Prostate gland (tissue), 2 donors: Measurements from ENCODE around the gene TNS1. TPM values are rescaled to one million over a fixed set of nuclear protein-coding genes. Genes with fewer than 3 reads are reported as not detected.
A peak's percentile ranks its signal among the peaks of the same experiment; 100 is the strongest.

Experiments used
- DNase-seq: peaks from one replicate; pipeline ENCODE4 v3.0.0-alpha.2; 2019; ENCODE audit warnings: low spot score
- H3K27ac ChIP-seq, 2 donors: fragments of 200-600 bp; sonication (generic); 2 replicates each; pipeline ENCODE4 v1.5.1; 2017 to 2019
- H3K27me3 ChIP-seq: fragments of 200-600 bp; sonication (generic); replicated peaks from 2 replicates; pipeline ENCODE4 v1.5.1; 2019; ENCODE audit not compliant: insufficient read depth
- H3K36me3 ChIP-seq, 2 donors: fragments of 200-600 bp; sonication (generic); 1 replicate in 1 of 2; 2 replicates in 1 of 2; pipeline versions ENCODE4 v1.5.1 to v1.8.1; 2017 to 2019
- H3K4me1 ChIP-seq: fragments of 200-600 bp; sonication (generic); replicated peaks from 2 replicates; pipeline ENCODE4 v1.5.1; 2019
- H3K4me3 ChIP-seq, 2 donors: fragments of 200-600 bp; sonication (generic); 2 replicates each; pipeline ENCODE4 v1.5.1; 2017 to 2019
- H3K9me3 ChIP-seq: fragments of 200-600 bp; sonication (generic); 2 replicates; pipeline ENCODE4 v1.5.1; 2017
- POLR2A ChIP-seq: fragments of 450-650 bp; IDR thresholded peaks from one replicate; pipeline ENCODE4 v1.6.1; 2016; ENCODE audit warnings: antibody characterized with exemption, mild to moderate bottlenecking
- POLR2AphosphoS5 ChIP-seq: sonication (generic); formaldehyde crosslinking; IDR thresholded peaks from one replicate; pipeline ENCODE4 v1.6.1; 2017; ENCODE audit warnings: antibody characterized with exemption
- WGBS: methylation state at CpG from one replicate; pipeline ENCODE4 v1.1.5; 2018; 5-methylcytosine and 5-hydroxymethylcytosine counted together
- intact Hi-C: fragments of 100-400 bp; cut with DNase I; formaldehyde crosslinking; loops from one replicate; pipeline ENCODE4 v1.14.2; 2022
- total RNA-seq, 2 donors: library from RNA; depleted of rRNA; stranded (reverse); fragments of >200 nt; gene quantifications; one replicate each; pipeline ENCODE4 v1.1.0, GENCODE V29; 2016
- TF ChIP-seq, protein P1 (sequence below), 4 experiments: fragments of 200-600 bp in 2 of 4; fragments of 450-650 bp in 2 of 4; sonication (generic) in 2 of 4; IDR thresholded peaks; 1 replicate in 3 of 4; 2 replicates in 1 of 4; pipeline ENCODE4 v1.5.1; 2016 to 2019; ENCODE audit warnings: antibody characterized with exemption in 4 of 4, mild to moderate bottlenecking in 2 of 4, moderate library complexity in 2 of 4

The TNS1 gene
- total RNA-seq, 2 donors from 2014 or later: 238 to 659 TPM

DNA sequence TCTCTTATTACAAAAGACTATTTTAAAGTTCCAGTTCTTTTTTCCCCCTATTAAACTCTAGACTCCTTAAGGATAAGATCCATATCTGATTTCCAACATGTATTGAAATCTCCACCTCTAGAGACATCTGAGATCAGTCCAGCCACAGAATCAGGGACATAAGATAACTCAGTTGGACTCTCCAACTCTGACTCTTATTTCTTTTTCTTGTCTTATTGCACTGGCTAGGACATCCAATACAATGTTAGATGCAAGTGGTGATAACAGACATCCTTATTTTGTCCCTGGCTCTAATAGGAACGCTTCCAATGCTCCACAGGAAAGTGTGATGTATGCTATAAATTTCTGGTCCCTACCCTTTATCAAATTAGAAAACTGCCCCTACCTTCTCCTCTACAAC lies 158.1 kb downstream of the TNS1 start:
- Histone ChIP-seq H3K4me3 (no peak overlapping the region), H3K27ac (no peak overlapping the region), H3K36me3 (peaks cover 4 to 5% of the 10 kb centered on the region in 2 donors), H3K27me3 (no peaks in the 10 kb centered on the region), H3K4me1 (peaks cover 3% of the 10 kb centered on the region), H3K9me3 (no peaks in the 10 kb centered on the region)
- no peak for DNase-seq
- TF ChIP-seq POLR2A (no peak), POLR2AphosphoS5 (no peak)
- TF ChIP-seq, protein P1, sequence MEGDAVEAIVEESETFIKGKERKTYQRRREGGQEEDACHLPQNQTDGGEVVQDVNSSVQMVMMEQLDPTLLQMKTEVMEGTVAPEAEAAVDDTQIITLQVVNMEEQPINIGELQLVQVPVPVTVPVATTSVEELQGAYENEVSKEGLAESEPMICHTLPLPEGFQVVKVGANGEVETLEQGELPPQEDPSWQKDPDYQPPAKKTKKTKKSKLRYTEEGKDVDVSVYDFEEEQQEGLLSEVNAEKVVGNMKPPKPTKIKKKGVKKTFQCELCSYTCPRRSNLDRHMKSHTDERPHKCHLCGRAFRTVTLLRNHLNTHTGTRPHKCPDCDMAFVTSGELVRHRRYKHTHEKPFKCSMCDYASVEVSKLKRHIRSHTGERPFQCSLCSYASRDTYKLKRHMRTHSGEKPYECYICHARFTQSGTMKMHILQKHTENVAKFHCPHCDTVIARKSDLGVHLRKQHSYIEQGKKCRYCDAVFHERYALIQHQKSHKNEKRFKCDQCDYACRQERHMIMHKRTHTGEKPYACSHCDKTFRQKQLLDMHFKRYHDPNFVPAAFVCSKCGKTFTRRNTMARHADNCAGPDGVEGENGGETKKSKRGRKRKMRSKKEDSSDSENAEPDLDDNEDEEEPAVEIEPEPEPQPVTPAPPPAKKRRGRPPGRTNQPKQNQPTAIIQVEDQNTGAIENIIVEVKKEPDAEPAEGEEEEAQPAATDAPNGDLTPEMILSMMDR (IDR thresholded peaks at IDR 0.05): no peak
- WGBS: 96% methylated on average over 1 of the region's 1 CpG
- intact Hi-C loops: no loop called here

DNA sequence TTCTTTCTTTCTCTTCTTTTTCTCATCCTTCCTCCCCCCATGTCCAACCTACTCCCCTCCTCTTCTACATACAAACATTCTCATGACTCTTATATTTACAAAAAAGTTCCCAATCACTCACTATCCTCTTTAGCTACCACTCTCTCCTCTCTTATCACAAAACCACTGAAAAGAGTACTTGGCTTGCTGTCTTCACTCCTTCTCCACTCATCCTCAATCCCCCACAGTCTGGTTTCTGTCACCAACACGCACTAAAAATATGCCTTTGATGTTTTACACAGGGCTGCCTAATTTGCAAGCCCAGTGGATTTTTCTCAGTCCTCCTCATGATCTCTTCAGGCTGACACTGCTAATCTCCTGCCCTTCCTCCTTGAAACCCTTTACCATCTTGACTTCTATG lies 159.5 kb downstream of the TNS1 start:
- Histone ChIP-seq H3K9me3 (no peaks in the 10 kb centered on the region), H3K4me3 (no peak overlapping the region), H3K27ac (no peak overlapping the region), H3K36me3 (peaks cover 4 to 5% of the 10 kb centered on the region in 2 donors), H3K4me1 (peaks cover 4% of the 10 kb centered on the region), H3K27me3 (no peaks in the 10 kb centered on the region)
- intact Hi-C loops: no loop called here
- WGBS: 48% methylated on average over 1 of the region's 1 CpG
- TF ChIP-seq, protein P1 (IDR thresholded peaks at IDR 0.05): no peak
- TF ChIP-seq POLR2A: no peak
- TF ChIP-seq POLR2AphosphoS5: no peak
- no peak for DNase-seq

DNA sequence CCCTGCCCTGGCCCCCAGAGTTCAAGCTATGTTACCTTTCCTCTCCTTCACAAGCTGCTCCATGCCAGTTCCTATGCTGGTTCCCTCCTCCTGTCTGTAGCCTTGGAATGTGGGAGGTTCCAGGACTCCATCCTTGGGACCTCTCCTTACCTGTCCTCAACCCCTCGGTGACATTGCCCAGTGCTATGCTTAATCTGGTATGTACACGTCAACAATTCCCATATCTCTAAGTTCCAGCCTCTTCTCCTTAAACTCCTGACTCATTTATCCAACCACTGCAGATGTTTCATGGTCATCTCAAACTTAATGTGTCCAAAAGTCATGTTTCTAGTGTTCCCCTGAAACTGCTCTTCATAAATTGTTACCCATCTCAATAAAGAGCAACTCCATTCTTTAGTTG lies 160.8 kb downstream of the TNS1 start:
- no peak for DNase-seq
- H3K36me3 ChIP-seq: peaks cover 0 to 5% of the 10 kb centered on the region in 2 donors
- H3K4me1 ChIP-seq: peaks cover 4% of the 10 kb centered on the region
- no peak overlapping the region for H3K27ac ChIP-seq
- intact Hi-C loops: no loop called here
- TF ChIP-seq POLR2A (no peak), POLR2AphosphoS5 (no peak)
- TF ChIP-seq, protein P1 (IDR thresholded peaks at IDR 0.05): no peak
- no peaks in the 10 kb centered on the region for H3K27me3 ChIP-seq
- no peak overlapping the region for H3K4me3 ChIP-seq
- no peaks in the 10 kb centered on the region for H3K9me3 ChIP-seq
- WGBS: 84% methylated on average over 2 of the region's 2 CpGs

DNA sequence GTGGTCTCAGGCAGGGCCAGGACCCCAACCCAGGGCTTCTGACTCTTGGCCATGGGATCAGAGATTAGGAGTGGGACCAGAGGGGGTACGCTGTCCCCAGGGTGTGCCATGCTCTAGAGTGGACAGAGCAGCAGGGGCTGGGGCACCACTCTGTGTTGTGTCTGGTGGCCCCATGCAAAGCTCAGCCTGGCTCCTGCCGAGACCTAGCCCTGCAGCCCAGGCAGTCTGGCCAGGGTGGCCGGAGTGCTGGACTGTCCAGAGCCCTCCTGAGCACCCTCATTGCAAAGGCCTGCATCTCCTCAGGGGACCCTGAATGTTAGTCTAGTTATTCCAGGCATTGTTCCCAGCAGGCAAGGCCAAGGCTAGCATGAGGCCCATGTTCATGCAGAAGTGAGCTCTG lies 162.3 kb downstream of the TNS1 start:
- TF ChIP-seq POLR2A: no peak
- TF ChIP-seq POLR2AphosphoS5: no peak
- TF ChIP-seq, protein P1 (IDR thresholded peaks at IDR 0.05): no peak
- WGBS: 84% methylated on average over 3 of the region's 3 CpGs
- peaks cover 4% of the 10 kb centered on the region for H3K4me1 ChIP-seq

DNA sequence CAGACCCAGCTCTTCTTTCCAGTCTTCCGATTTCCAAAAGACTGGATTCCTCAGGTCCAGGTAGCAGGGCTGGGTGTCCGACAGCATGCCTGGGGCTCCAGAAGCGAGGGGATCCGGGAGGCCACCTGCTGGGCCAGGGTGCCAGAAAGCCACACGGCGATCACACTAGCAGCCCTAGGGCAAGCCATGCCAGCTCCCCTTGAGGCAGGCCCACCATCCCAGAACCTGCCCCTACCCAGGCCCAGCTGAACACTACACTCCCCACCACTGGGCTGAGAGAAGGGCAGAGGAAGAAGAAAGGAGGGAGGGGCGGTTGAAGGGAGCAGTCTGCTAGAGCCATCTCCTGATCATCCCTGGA lies 163.1 kb downstream of the TNS1 start:
- TF ChIP-seq, protein P1 (IDR thresholded peaks at IDR 0.05): no peak
- TF ChIP-seq POLR2AphosphoS5: no peak
- Histone ChIP-seq H3K4me3 (no peak overlapping the region), H3K27ac (peak overlapping the region in 1 of 2 donors; percentile 30), H3K4me1 (peaks cover 4% of the 10 kb centered on the region), H3K9me3 (no peaks in the 10 kb centered on the region), H3K27me3 (no peaks in the 10 kb centered on the region), H3K36me3 (peaks cover 5 to 13% of the 10 kb centered on the region in 2 donors)
- intact Hi-C loops: no loop called here
- DNase-seq: no peak
- 74% methylated on average over 7 of the region's 7 CpGs for WGBS

More for the DNA sequence above, 162.3 kb downstream of the TNS1 start:
- DNase-seq: no peak
- Histone ChIP-seq H3K9me3 (no peaks in the 10 kb centered on the region), H3K27ac (no peak overlapping the region), H3K4me3 (no peak overlapping the region), H3K27me3 (no peaks in the 10 kb centered on the region), H3K36me3 (peaks cover 0 to 5% of the 10 kb centered on the region in 2 donors)
- intact Hi-C loops: no loop called here
